Memory B cell (primary cell): ENCODE data around the gene RASGRP4.

Experiments
- ATAC-seq: fragments of 150-1000 bp; cut with Tn5 transposase; 2 replicates; pipeline ENCODE4 v1.10.0; 2021; ENCODE audit warnings: low read depth, mild to moderate bottlenecking, moderate library complexity
- DNase-seq, 2 donors: peaks; one replicate each; pipeline ENCODE4 v3.0.0; 2022; ENCODE audit warnings: low spot score in 2 of 2
- H3K27ac Mint-ChIP-seq: one replicate; pipeline ENCODE4 v1.8.0; 2022; ENCODE audit warnings: mild to moderate bottlenecking, moderate library complexity, mixed read lengths
- H3K27me3 Mint-ChIP-seq: one replicate; pipeline ENCODE4 v1.8.0; 2022; ENCODE audit warnings: mixed read lengths
- H3K36me3 Mint-ChIP-seq: one replicate; pipeline ENCODE4 v1.8.0; 2022; ENCODE audit warnings: mild to moderate bottlenecking, mixed read lengths
- H3K4me1 Mint-ChIP-seq: one replicate; pipeline ENCODE4 v1.8.0; 2022; ENCODE audit warnings: mixed read lengths
- H3K4me3 Mint-ChIP-seq: one replicate; pipeline ENCODE4 v1.8.0; 2022; ENCODE audit warnings: mild to moderate bottlenecking, moderate library complexity, mixed read lengths
- H3K9me3 Mint-ChIP-seq: one replicate; pipeline ENCODE4 v1.8.0; 2022; ENCODE audit warnings: mixed read lengths

RASGRP4 gene

GRCh38 chr19:38457202-38457601, 31.2 kb upstream of the RASGRP4 start:
- no peak overlapping the region for H3K4me3 Mint-ChIP-seq
- H3K4me1 Mint-ChIP-seq: no peaks in the 10 kb centered on the region
- no peaks in the 10 kb centered on the region for H3K9me3 Mint-ChIP-seq
- H3K36me3 Mint-ChIP-seq: no peaks in the 10 kb centered on the region
- DNase-seq (no peak), ATAC-seq (no peak)
- no peak overlapping the region for H3K27ac Mint-ChIP-seq
- peaks cover 17% of the 10 kb centered on the region for H3K27me3 Mint-ChIP-seq

GRCh38 chr19:38455031-38455430, 29.0 kb upstream of the RASGRP4 start:
- H3K27ac Mint-ChIP-seq: no peak overlapping the region
- H3K4me3 Mint-ChIP-seq: no peak overlapping the region
- no peak for ATAC-seq
- DNase-seq: no peak
- no peaks in the 10 kb centered on the region for H3K4me1 Mint-ChIP-seq
- peaks cover 1% of the 10 kb centered on the region for H3K9me3 Mint-ChIP-seq
- H3K36me3 Mint-ChIP-seq: no peaks in the 10 kb centered on the region
- peaks cover 17% of the 10 kb centered on the region for H3K27me3 Mint-ChIP-seq

GRCh38 chr19:38453596-38453995, 27.6 kb upstream of the RASGRP4 start:
- peaks cover 13% of the 10 kb centered on the region for H3K27me3 Mint-ChIP-seq
- no peaks in the 10 kb centered on the region for H3K4me1 Mint-ChIP-seq
- peaks cover 4% of the 10 kb centered on the region for H3K36me3 Mint-ChIP-seq
- ATAC-seq (no peak), DNase-seq (no peak)
- no peak overlapping the region for H3K4me3 Mint-ChIP-seq
- H3K9me3 Mint-ChIP-seq: peaks cover 6% of the 10 kb centered on the region
- H3K27ac Mint-ChIP-seq: no peak overlapping the region

- Mint-ChIP-seq H3K4me3 (no peak overlapping the region), H3K27me3 (peaks cover 12% of the 10 kb centered on the region), H3K9me3 (peaks cover 6% of the 10 kb centered on the region), H3K36me3 (peaks cover 4% of the 10 kb centered on the region), H3K4me1 (no peaks in the 10 kb centered on the region), H3K27ac (no peak overlapping the region)
- no peak for ATAC-seq
- DNase-seq: no peak
Measured at GRCh38 chr19:38452430-38453366, 26.7 kb upstream of the RASGRP4 start.

GRCh38 chr19:38451629-38452028, 25.6 kb upstream of the RASGRP4 start:
- Mint-ChIP-seq H3K27ac (no peak overlapping the region), H3K36me3 (peaks cover 4% of the 10 kb centered on the region), H3K9me3 (peaks cover 6% of the 10 kb centered on the region), H3K4me1 (no peaks in the 10 kb centered on the region), H3K27me3 (peaks cover 6% of the 10 kb centered on the region), H3K4me3 (no peak overlapping the region)
- DNase-seq (no peak), ATAC-seq (no peak)

GRCh38 chr19:38451036-38451435, 25.0 kb upstream of the RASGRP4 start:
- H3K36me3 Mint-ChIP-seq: peaks cover 4% of the 10 kb centered on the region
- H3K9me3 Mint-ChIP-seq: peaks cover 6% of the 10 kb centered on the region
- no peak overlapping the region for H3K27ac Mint-ChIP-seq
- ATAC-seq (no peak), DNase-seq (no peak)
- no peak overlapping the region for H3K4me3 Mint-ChIP-seq
- H3K27me3 Mint-ChIP-seq: peaks cover 7% of the 10 kb centered on the region
- no peaks in the 10 kb centered on the region for H3K4me1 Mint-ChIP-seq

GRCh38 chr19:38449518-38449917, 23.5 kb upstream of the RASGRP4 start:
- Mint-ChIP-seq H3K9me3 (peaks cover 6% of the 10 kb centered on the region), H3K27ac (no peak overlapping the region), H3K4me1 (no peaks in the 10 kb centered on the region), H3K36me3 (peaks cover 4% of the 10 kb centered on the region), H3K4me3 (no peak overlapping the region), H3K27me3 (peaks cover 15% of the 10 kb centered on the region)
- ATAC-seq: no peak
- DNase-seq: no peak

- Mint-ChIP-seq H3K27me3 (peaks cover 23% of the 10 kb centered on the region), H3K27ac (no peak overlapping the region), H3K9me3 (peaks cover 6% of the 10 kb centered on the region), H3K4me3 (no peak overlapping the region), H3K36me3 (peaks cover 4% of the 10 kb centered on the region), H3K4me1 (no peaks in the 10 kb centered on the region)
- ATAC-seq: no peak
- no peak for DNase-seq
Measured at GRCh38 chr19:38448225-38448624, 22.2 kb upstream of the RASGRP4 start.

- ATAC-seq (no peak), DNase-seq (no peak)
- peaks cover 31% of the 10 kb centered on the region for H3K27me3 Mint-ChIP-seq
- H3K27ac Mint-ChIP-seq: no peak overlapping the region
- H3K4me3 Mint-ChIP-seq: no peak overlapping the region
- peaks cover 4% of the 10 kb centered on the region for H3K36me3 Mint-ChIP-seq
- H3K4me1 Mint-ChIP-seq: peaks cover 5% of the 10 kb centered on the region
- peaks cover 4% of the 10 kb centered on the region for H3K9me3 Mint-ChIP-seq
Measured at GRCh38 chr19:38445362-38445761, 19.3 kb upstream of the RASGRP4 start.

- Mint-ChIP-seq H3K4me1 (peaks cover 5% of the 10 kb centered on the region), H3K4me3 (no peak overlapping the region), H3K27ac (no peak overlapping the region), H3K27me3 (peaks cover 30% of the 10 kb centered on the region), H3K36me3 (peaks cover 2% of the 10 kb centered on the region), H3K9me3 (peaks cover 2% of the 10 kb centered on the region)
- no peak for DNase-seq
- ATAC-seq: no peak
Measured at GRCh38 chr19:38444026-38444425, 18.0 kb upstream of the RASGRP4 start.

- Mint-ChIP-seq H3K9me3 (no peaks in the 10 kb centered on the region), H3K4me3 (no peak overlapping the region), H3K27ac (no peak overlapping the region), H3K4me1 (peaks cover 5% of the 10 kb centered on the region), H3K27me3 (peaks cover 27% of the 10 kb centered on the region), H3K36me3 (no peaks in the 10 kb centered on the region)
- no peak for DNase-seq
- ATAC-seq: no peak
Measured at GRCh38 chr19:38443458-38443999, 17.5 kb upstream of the RASGRP4 start.

GRCh38 chr19:38442736-38443135, 16.7 kb upstream of the RASGRP4 start:
- H3K4me1 Mint-ChIP-seq: peaks cover 5% of the 10 kb centered on the region
- ATAC-seq (no peak), DNase-seq (no peak)
- H3K36me3 Mint-ChIP-seq: no peaks in the 10 kb centered on the region
- H3K4me3 Mint-ChIP-seq: no peak overlapping the region
- H3K27me3 Mint-ChIP-seq: peaks cover 30% of the 10 kb centered on the region
- no peaks in the 10 kb centered on the region for H3K9me3 Mint-ChIP-seq
- H3K27ac Mint-ChIP-seq: no peak overlapping the region

GRCh38 chr19:38441657-38442348, 15.8 kb upstream of the RASGRP4 start:
- Mint-ChIP-seq H3K9me3 (no peaks in the 10 kb centered on the region), H3K4me1 (peaks cover 5% of the 10 kb centered on the region), H3K27ac (no peak overlapping the region), H3K27me3 (peaks cover 30% of the 10 kb centered on the region), H3K4me3 (no peak overlapping the region), H3K36me3 (no peaks in the 10 kb centered on the region)
- ATAC-seq: peak; percentile 26
- no peak for DNase-seq

GRCh38 chr19:38440592-38440991, 14.6 kb upstream of the RASGRP4 start:
- Mint-ChIP-seq H3K4me3 (no peak overlapping the region), H3K4me1 (peaks cover 5% of the 10 kb centered on the region), H3K36me3 (no peaks in the 10 kb centered on the region), H3K27me3 (peaks cover 27% of the 10 kb centered on the region), H3K27ac (no peak overlapping the region), H3K9me3 (no peaks in the 10 kb centered on the region)
- ATAC-seq (no peak), DNase-seq (no peak)
